GM12878 (cell line): ENCODE measurements around the gene DHDH.

ENCODE experiments used
- BHLHE40 ChIP-seq, 2 experiments: fragments of 450-650 bp in 1 of 2; IDR thresholded peaks; 2 replicates each; pipeline ENCODE4 v1.6.1; 2011 to 2017; ENCODE audit warnings: low read depth in 2 of 2, borderline replicate concordance in 1 of 2, improper control_type of control experiment in 1 of 2, low read length in 1 of 2, mild to moderate bottlenecking in 1 of 2
- CEBPB ChIP-seq, 2 experiments: fragments of 150-350 bp in 1 of 2; IDR thresholded peaks; 2 replicates each; pipeline ENCODE4 v1.6.1; 2012 to 2014; ENCODE audit warnings: low read depth in 2 of 2, low read length in 2 of 2, borderline replicate concordance in 1 of 2, inconsistent platforms in 1 of 2
- CHD4 ChIP-seq: fragments of 200-600 bp; sonication (generic); IDR thresholded peaks from 2 replicates; pipeline ENCODE4 v1.6.1; 2016; ENCODE audit warnings: mild to moderate bottlenecking
- FOXK2 ChIP-seq: fragments of 450-650 bp; IDR thresholded peaks from 2 replicates; pipeline ENCODE4 v1.6.1; 2017; ENCODE audit warnings: mild to moderate bottlenecking, moderate library complexity
- FOXM1 ChIP-seq: IDR thresholded peaks from 2 replicates; pipeline ENCODE4 v1.6.1; 2012; ENCODE audit warnings: low read depth, mild to moderate bottlenecking, inconsistent platforms, low read length, moderate library complexity
- GATAD2B ChIP-seq: fragments of 450-650 bp; conservative IDR thresholded peaks from 2 replicates; pipeline ENCODE4 v1.6.1; 2017; ENCODE audit warnings: low read depth, mild to moderate bottlenecking, moderate library complexity
- JUND ChIP-seq: IDR thresholded peaks from 2 replicates; pipeline ENCODE4 v1.6.1; 2012; ENCODE audit warnings: low read depth, mild to moderate bottlenecking, low read length, improper control_type of control experiment, moderate library complexity
- NBN ChIP-seq: fragments of 450-650 bp; IDR thresholded peaks from 2 replicates; pipeline ENCODE4 v1.6.1; 2016
- NFYB ChIP-seq: IDR thresholded peaks from 2 replicates; pipeline ENCODE4 v1.6.1; 2011; ENCODE audit warnings: low read depth, mild to moderate bottlenecking, low read length, improper control_type of control experiment, moderate library complexity; ENCODE audit not compliant: insufficient read depth
- TAF1 ChIP-seq: IDR thresholded peaks from 2 replicates; pipeline ENCODE4 v1.6.1; 2011; ENCODE audit warnings: mild to moderate bottlenecking, low read depth, low read length, borderline replicate concordance
- YY1 ChIP-seq: IDR thresholded peaks from 2 replicates; pipeline ENCODE4 v1.6.1; 2011; ENCODE audit warnings: low read depth, mild to moderate bottlenecking, low read length
- ZSCAN29 ChIP-seq: fragments of 450-650 bp; IDR thresholded peaks from 2 replicates; pipeline ENCODE4 v1.6.1; 2017; ENCODE audit warnings: mild to moderate bottlenecking, moderate library complexity
- ZZZ3 ChIP-seq: IDR thresholded peaks from 2 replicates; pipeline ENCODE4 v1.6.1; 2011; ENCODE audit warnings: low read depth; ENCODE audit not compliant: control insufficient read depth, insufficient read length
- TF ChIP-seq, protein P1 (sequence below), 3 experiments: IDR thresholded peaks in 2 of 3; conservative IDR thresholded peaks in 1 of 3; 2 replicates each; pipeline ENCODE4 v1.5.1; 2011; ENCODE audit warnings: low read depth in 3 of 3, low read length in 3 of 3, mild to moderate bottlenecking in 3 of 3, control low read depth in 2 of 3, moderate library complexity in 2 of 3, inconsistent platforms in 1 of 3, mixed read lengths in 1 of 3; ENCODE audit not compliant: control insufficient read depth in 2 of 3, insufficient read depth in 1 of 3; ENCODE audit errors: extremely low read depth in 1 of 3

DNA sequence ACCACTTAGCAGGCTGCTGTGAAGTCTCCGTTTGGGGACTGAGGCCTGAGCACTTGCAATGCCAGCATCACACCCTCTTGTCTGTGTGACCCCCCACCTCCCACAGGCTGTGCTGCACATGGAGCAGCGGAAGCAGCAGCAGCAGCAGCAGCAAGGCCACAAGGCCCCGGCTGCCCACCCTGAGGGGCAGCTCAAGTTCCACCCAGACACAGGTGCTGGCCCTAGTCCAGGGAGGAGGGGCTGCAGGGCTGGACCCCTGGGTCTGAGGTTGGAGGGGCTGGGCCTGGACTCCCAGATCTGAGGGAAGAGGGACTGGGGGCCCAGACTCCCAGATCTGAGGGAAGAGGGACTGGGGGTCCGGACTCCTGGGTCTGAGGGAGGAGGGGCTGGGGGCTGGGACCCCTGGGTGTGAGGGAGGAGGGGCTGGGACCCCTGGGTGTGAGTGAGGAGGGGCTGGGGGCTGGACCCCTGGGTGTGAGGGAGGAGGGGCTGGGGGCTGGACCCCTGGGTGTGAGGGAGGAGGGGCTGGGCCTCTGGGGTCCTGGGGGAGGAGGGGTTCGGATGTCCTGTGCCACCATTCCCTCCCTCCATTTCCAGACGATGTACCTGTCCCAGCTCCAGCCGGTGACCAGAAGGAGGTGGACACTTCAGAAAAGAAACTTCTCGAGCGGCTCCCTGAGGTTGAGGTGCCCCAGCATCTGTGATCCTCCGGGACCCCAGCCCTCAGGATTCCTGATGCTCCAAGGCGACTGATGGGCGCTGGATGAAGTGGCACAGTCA, 11.6 kb upstream of the DHDH start:
- TF ChIP-seq JUND (no peak), NBN (no peak), ZSCAN29 (no peak), NFYB (no peak), YY1 (no peak), FOXK2 (no peak), BHLHE40 (IDR thresholded peaks at IDR 0.05; ENCODE audit: borderline replicate concordance in 1 of 2, low read depth in 2 of 2, low read length in 1 of 2) (no peak), CHD4 (no peak), TAF1 (no peak), ZZZ3 (no peak), FOXM1 (no peak), GATAD2B (no peak), CEBPB (IDR thresholded peaks at IDR 0.05; ENCODE audit: borderline replicate concordance in 1 of 2, low read depth in 2 of 2, low read length in 2 of 2) (no peak)
- TF ChIP-seq, protein P1, sequence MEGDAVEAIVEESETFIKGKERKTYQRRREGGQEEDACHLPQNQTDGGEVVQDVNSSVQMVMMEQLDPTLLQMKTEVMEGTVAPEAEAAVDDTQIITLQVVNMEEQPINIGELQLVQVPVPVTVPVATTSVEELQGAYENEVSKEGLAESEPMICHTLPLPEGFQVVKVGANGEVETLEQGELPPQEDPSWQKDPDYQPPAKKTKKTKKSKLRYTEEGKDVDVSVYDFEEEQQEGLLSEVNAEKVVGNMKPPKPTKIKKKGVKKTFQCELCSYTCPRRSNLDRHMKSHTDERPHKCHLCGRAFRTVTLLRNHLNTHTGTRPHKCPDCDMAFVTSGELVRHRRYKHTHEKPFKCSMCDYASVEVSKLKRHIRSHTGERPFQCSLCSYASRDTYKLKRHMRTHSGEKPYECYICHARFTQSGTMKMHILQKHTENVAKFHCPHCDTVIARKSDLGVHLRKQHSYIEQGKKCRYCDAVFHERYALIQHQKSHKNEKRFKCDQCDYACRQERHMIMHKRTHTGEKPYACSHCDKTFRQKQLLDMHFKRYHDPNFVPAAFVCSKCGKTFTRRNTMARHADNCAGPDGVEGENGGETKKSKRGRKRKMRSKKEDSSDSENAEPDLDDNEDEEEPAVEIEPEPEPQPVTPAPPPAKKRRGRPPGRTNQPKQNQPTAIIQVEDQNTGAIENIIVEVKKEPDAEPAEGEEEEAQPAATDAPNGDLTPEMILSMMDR (IDR thresholded peaks at IDR 0.05 in 2 of 3, conservative IDR thresholded peaks at IDR 0.05 in 1 of 3; ENCODE audit: control insufficient read depth in 2 of 3, extremely low read depth in 1 of 3, insufficient read depth in 1 of 3, low read depth in 3 of 3, low read length in 3 of 3), result no peak
